ENCODE data around the gene SFXN1. TPM values are rescaled to one million over a fixed set of nuclear protein-coding genes. Genes with fewer than 3 reads are reported as not detected.
A peak's percentile ranks its signal among the peaks of the same experiment; 100 is the strongest.
"Not testable (repeated sequence)": the region's sequence is repeated elsewhere in the genome, so short reads cannot be mapped to it uniquely, and the experiment has no call there.

Gene SFXN1
- total RNA-seq, 2 experiments from 2014 or later = 133 to 138 TPM

DNA sequence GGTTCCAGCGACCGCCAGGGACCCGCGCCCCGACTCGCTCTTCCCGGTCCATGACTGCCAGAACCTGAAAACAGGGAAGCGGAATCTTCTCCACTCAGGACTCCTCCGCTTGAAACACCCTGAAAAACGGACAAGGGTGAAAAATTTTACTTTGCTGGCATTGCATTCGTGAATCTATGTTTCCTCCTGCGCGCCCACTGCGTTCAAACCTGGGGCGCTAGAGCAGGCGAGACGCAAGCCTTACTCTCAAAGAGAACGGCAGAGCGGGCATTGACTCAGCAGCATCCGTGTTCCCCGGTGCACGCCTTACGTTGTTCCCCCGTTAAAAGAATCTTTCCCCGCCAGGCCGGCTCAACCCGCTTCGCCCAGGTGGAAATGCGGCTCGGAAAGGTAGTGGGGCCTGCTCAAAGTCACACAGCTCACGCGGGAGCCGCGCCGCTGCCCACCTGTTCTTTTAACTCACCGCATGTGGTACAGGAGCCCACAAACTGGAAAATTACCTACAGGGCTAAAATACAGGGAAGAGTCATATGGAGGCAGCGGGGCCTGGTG is 33.4 kb upstream of the SFXN1 start:
- DNase-seq (no peak), ATAC-seq (ENCODE audit: poor library complexity) (no peak)
- Mint-ChIP-seq H3K9me3 (no peaks in the 10 kb centered on the region), H3K27ac (no peak overlapping the region), H3K27me3 (peaks cover 75% of the 10 kb centered on the region), H3K36me3 (ENCODE audit: low read depth) (no peaks in the 10 kb centered on the region), H3K4me1 (ENCODE audit: low read depth) (peaks cover 5% of the 10 kb centered on the region), H3K4me3 (peak overlapping the region; percentile 63)
- TF ChIP-seq, protein P1, sequence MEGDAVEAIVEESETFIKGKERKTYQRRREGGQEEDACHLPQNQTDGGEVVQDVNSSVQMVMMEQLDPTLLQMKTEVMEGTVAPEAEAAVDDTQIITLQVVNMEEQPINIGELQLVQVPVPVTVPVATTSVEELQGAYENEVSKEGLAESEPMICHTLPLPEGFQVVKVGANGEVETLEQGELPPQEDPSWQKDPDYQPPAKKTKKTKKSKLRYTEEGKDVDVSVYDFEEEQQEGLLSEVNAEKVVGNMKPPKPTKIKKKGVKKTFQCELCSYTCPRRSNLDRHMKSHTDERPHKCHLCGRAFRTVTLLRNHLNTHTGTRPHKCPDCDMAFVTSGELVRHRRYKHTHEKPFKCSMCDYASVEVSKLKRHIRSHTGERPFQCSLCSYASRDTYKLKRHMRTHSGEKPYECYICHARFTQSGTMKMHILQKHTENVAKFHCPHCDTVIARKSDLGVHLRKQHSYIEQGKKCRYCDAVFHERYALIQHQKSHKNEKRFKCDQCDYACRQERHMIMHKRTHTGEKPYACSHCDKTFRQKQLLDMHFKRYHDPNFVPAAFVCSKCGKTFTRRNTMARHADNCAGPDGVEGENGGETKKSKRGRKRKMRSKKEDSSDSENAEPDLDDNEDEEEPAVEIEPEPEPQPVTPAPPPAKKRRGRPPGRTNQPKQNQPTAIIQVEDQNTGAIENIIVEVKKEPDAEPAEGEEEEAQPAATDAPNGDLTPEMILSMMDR (IDR thresholded peaks at IDR 0.05) = peak; percentile 28
- intact Hi-C loops (cut with DNase I, micrococcal nuclease) = loop anchor here in 1 of 2 experiments (2.0 kb wide), 1 partner anchor 494 kb away; no protein-coding TSS in a partner anchor
- CTCF ChIA-PET = no interaction called here
- peaks cover 40 to 52% of the 10 kb centered on the region in 2 experiments for H3K27me3 ChIP-seq (ENCODE audit: control insufficient read depth in 1 of 2, insufficient read depth in 2 of 2, low read length in 2 of 2)
- H3K36me3 ChIP-seq (ENCODE audit: insufficient read depth, low read length) = no peaks in the 10 kb centered on the region
- peaks cover 0 to 10% of the 10 kb centered on the region in 2 experiments for H3K9me3 ChIP-seq (ENCODE audit: control insufficient read depth in 1 of 2, insufficient read depth in 1 of 2, low read length in 2 of 2)
- peaks cover 13% of the 10 kb centered on the region for H3K4me1 ChIP-seq (ENCODE audit: insufficient read depth, low read length)
- POLR2A ChIA-PET = no interaction called here
- H3K4me3 ChIP-seq (ENCODE audit: low read length) = no peak overlapping the region
- no peak overlapping the region for H3K27ac ChIP-seq (ENCODE audit: low read depth in 1 of 2, low read length in 2 of 2)

DNA sequence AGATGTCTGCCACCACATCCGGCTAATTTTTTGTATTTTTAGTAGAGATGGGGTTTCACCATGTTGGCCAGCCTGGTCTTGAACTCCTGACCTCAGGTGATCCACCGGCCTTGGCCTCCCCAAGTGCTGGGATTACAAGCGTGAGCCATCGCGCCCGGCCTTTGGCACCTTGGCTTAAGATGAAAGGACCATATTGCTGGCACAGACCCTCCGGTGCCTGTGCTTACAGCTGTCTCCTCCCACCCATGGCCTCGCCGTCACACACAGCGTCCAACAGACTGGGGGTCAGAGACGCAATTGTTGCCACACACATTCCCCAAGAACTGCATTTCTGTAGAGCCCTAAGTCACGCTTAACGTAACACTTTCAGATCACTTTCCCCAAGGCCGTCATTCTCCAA is 32.0 kb upstream of the SFXN1 start:
- H3K36me3 Mint-ChIP-seq (ENCODE audit: low read depth); CTCF ChIA-PET; H3K4me3 ChIP-seq (ENCODE audit: low read length); H3K27ac ChIP-seq (ENCODE audit: low read depth in 1 of 2, low read length in 2 of 2); H3K4me1 Mint-ChIP-seq (ENCODE audit: low read depth); H3K9me3 Mint-ChIP-seq; intact Hi-C loops (cut with DNase I, micrococcal nuclease); H3K27ac Mint-ChIP-seq; ATAC-seq (ENCODE audit: poor library complexity); DNase-seq; H3K36me3 ChIP-seq (ENCODE audit: insufficient read depth, low read length); POLR2A ChIA-PET; H3K4me3 Mint-ChIP-seq: not testable (repeated sequence)
- Histone ChIP-seq H3K4me1 (ENCODE audit: insufficient read depth, low read length) (peaks cover 13% of the 10 kb centered on the region), H3K9me3 (ENCODE audit: control insufficient read depth in 1 of 2, insufficient read depth in 1 of 2, low read length in 2 of 2) (peaks cover 0 to 10% of the 10 kb centered on the region in 2 experiments), H3K27me3 (ENCODE audit: control insufficient read depth in 1 of 2, insufficient read depth in 2 of 2, low read length in 2 of 2) (peaks cover 41 to 43% of the 10 kb centered on the region in 2 experiments)
- peaks cover 67% of the 10 kb centered on the region for H3K27me3 Mint-ChIP-seq

DNA sequence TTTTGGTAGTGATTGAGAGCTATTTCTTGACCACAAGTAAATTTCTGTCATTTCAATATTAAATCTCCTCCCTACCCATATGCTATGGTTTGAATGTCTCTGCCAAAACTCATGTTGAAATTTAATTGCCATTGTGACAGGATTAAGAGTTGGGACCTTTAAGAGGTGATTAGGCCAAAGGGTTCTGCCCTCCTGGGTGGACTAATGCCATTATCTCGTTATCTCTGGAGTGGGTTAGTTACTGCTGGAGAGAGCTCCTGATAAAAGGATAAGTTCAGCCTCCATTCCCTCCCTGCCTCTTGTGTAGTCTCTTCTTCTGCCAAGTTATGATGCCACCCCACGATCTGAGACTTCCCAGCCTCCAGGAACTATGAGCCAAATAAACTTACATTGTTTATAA is 30.8 kb upstream of the SFXN1 start:
- no peak overlapping the region for H3K4me3 Mint-ChIP-seq
- ChIA-PET CTCF (interaction anchor here (1.1 kb wide), 1 partner anchor 10 kb away, joined by 3 read pairs; no protein-coding TSS in a partner anchor), POLR2A (no interaction called here)
- H3K9me3 Mint-ChIP-seq = no peaks in the 10 kb centered on the region
- DNase-seq = no peak
- no peak overlapping the region for H3K27ac ChIP-seq (ENCODE audit: low read depth in 1 of 2, low read length in 2 of 2)
- peaks cover 13% of the 10 kb centered on the region for H3K4me1 ChIP-seq (ENCODE audit: insufficient read depth, low read length)
- peaks cover 0 to 10% of the 10 kb centered on the region in 2 experiments for H3K9me3 ChIP-seq (ENCODE audit: control insufficient read depth in 1 of 2, insufficient read depth in 1 of 2, low read length in 2 of 2)
- peaks cover 32 to 35% of the 10 kb centered on the region in 2 experiments for H3K27me3 ChIP-seq (ENCODE audit: control insufficient read depth in 1 of 2, insufficient read depth in 2 of 2, low read length in 2 of 2)
- TF ChIP-seq, protein P1 (IDR thresholded peaks at IDR 0.05) = no peak
- peaks cover 64% of the 10 kb centered on the region for H3K27me3 Mint-ChIP-seq
- no peak for ATAC-seq (ENCODE audit: poor library complexity)
- H3K27ac Mint-ChIP-seq = no peak overlapping the region
- no peaks in the 10 kb centered on the region for H3K36me3 Mint-ChIP-seq (ENCODE audit: low read depth)
- H3K36me3 ChIP-seq (ENCODE audit: insufficient read depth, low read length) = no peaks in the 10 kb centered on the region
- H3K4me3 ChIP-seq (ENCODE audit: low read length) = no peak overlapping the region
- intact Hi-C loops (cut with DNase I, micrococcal nuclease) = no loop called here
- peaks cover 5% of the 10 kb centered on the region for H3K4me1 Mint-ChIP-seq (ENCODE audit: low read depth)

DNA sequence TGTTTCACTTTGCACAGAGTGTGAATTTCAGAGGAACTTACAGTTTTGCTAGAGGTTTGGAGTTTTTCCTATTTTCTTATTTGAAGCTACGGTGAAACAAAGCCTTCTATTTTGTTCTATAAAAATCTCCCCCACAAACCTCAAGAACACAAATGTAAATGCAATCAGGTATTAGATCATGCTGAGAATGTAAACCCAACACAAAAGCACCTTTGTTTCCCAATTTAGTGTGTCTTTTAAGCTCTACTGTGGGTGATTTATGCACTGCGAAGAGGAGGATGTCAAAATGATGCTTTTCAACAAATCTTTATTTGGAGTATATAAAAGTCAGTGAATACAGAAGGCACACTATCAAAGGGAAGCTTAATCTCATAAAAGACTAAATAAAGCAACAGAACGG is 30.1 kb upstream of the SFXN1 start:
- CTCF ChIA-PET = interaction anchor here (1.1 to 1.6 kb wide), 2 partner anchors 9 to 16 kb away, joined by 3 to 6 read pairs; no protein-coding TSS in a partner anchor

More for the DNA sequence above, 30.1 kb upstream of the SFXN1 start:
- no peak for DNase-seq
- peaks cover 5% of the 10 kb centered on the region for H3K4me1 Mint-ChIP-seq (ENCODE audit: low read depth)
- peaks cover 13% of the 10 kb centered on the region for H3K4me1 ChIP-seq (ENCODE audit: insufficient read depth, low read length)
- POLR2A ChIA-PET = no interaction called here
- H3K36me3 ChIP-seq (ENCODE audit: insufficient read depth, low read length) = no peaks in the 10 kb centered on the region
- H3K36me3 Mint-ChIP-seq (ENCODE audit: low read depth) = no peaks in the 10 kb centered on the region
- H3K9me3 Mint-ChIP-seq = no peaks in the 10 kb centered on the region
- H3K9me3 ChIP-seq (ENCODE audit: control insufficient read depth in 1 of 2, insufficient read depth in 1 of 2, low read length in 2 of 2) = peaks cover 0 to 10% of the 10 kb centered on the region in 2 experiments
- no peak overlapping the region for H3K27ac ChIP-seq (ENCODE audit: low read depth in 1 of 2, low read length in 2 of 2)
- no peak for ATAC-seq (ENCODE audit: poor library complexity)
- H3K27me3 ChIP-seq (ENCODE audit: control insufficient read depth in 1 of 2, insufficient read depth in 2 of 2, low read length in 2 of 2) = peaks cover 24 to 28% of the 10 kb centered on the region in 2 experiments
- H3K4me3 ChIP-seq (ENCODE audit: low read length) = no peak overlapping the region
- H3K4me3 Mint-ChIP-seq = no peak overlapping the region
- TF ChIP-seq, protein P1 (IDR thresholded peaks at IDR 0.05) = no peak
- H3K27me3 Mint-ChIP-seq = peaks cover 63% of the 10 kb centered on the region
- no peak overlapping the region for H3K27ac Mint-ChIP-seq
- intact Hi-C loops (cut with DNase I, micrococcal nuclease) = no loop called here

Measured in CD4-positive, alpha-beta T cell (primary cell).